Measurements from ENCODE around the gene MTUS2. TPM values are rescaled to one million over a fixed set of nuclear protein-coding genes. Genes with fewer than 3 reads are reported as not detected.

MTUS2 gene
- total RNA-seq, 1 donor from 2014 or later, result not detected

- Mint-ChIP-seq H3K4me3 (no peak overlapping the region), H3K36me3 (ENCODE audit: low read depth) (peaks cover 63% of the 10 kb centered on the region), H3K27me3 (no peaks in the 10 kb centered on the region), H3K9me3 (no peaks in the 10 kb centered on the region), H3K27ac (no peak overlapping the region), H3K4me1 (peaks cover 2% of the 10 kb centered on the region)
- DNase-seq, result no peak
- intact Hi-C loops (cut with micrococcal nuclease), result no loop called here
These were observed 712.0 kb downstream of the MTUS2 start for GRCh38 chr13:29532116-29532515.

DNA sequence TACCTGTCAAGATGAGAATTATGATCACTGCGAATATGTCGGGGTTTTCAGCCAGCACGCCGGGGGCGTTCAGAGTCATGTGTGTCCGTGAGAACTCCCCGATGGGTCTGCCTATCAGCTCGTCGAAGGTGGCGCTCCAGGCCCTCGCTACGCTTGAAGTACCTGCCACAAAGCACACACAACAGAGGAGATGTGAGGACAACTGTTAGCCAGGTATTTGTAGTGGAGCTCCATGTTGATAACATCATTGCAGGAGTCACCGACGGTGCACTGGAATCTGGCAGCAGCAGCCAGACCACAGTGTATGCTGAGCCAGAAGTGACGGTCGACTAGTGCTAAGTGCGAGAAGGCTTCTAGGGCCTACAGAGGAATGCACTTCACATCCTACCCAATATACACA lies 712.7 kb downstream of the MTUS2 start:
- H3K27ac Mint-ChIP-seq, result no peak overlapping the region
- H3K27me3 Mint-ChIP-seq, result no peaks in the 10 kb centered on the region
- H3K4me1 Mint-ChIP-seq, result peaks cover 3% of the 10 kb centered on the region
- peaks cover 57% of the 10 kb centered on the region for H3K36me3 Mint-ChIP-seq (ENCODE audit: low read depth)
- H3K9me3 Mint-ChIP-seq, result no peaks in the 10 kb centered on the region
- intact Hi-C loops (cut with micrococcal nuclease), result no loop called here
- DNase-seq, result no peak
- no peak overlapping the region for H3K4me3 Mint-ChIP-seq

GRCh38 chr13:29534083-29534482 lies 713.9 kb downstream of the MTUS2 start:
- H3K27me3 Mint-ChIP-seq, result no peaks in the 10 kb centered on the region
- peaks cover 52% of the 10 kb centered on the region for H3K36me3 Mint-ChIP-seq (ENCODE audit: low read depth)
- no peak overlapping the region for H3K4me3 Mint-ChIP-seq
- H3K9me3 Mint-ChIP-seq, result no peaks in the 10 kb centered on the region
- intact Hi-C loops (cut with micrococcal nuclease), result no loop called here
- H3K4me1 Mint-ChIP-seq, result peaks cover 9% of the 10 kb centered on the region
- H3K27ac Mint-ChIP-seq, result no peak overlapping the region
- DNase-seq, result no peak

DNA sequence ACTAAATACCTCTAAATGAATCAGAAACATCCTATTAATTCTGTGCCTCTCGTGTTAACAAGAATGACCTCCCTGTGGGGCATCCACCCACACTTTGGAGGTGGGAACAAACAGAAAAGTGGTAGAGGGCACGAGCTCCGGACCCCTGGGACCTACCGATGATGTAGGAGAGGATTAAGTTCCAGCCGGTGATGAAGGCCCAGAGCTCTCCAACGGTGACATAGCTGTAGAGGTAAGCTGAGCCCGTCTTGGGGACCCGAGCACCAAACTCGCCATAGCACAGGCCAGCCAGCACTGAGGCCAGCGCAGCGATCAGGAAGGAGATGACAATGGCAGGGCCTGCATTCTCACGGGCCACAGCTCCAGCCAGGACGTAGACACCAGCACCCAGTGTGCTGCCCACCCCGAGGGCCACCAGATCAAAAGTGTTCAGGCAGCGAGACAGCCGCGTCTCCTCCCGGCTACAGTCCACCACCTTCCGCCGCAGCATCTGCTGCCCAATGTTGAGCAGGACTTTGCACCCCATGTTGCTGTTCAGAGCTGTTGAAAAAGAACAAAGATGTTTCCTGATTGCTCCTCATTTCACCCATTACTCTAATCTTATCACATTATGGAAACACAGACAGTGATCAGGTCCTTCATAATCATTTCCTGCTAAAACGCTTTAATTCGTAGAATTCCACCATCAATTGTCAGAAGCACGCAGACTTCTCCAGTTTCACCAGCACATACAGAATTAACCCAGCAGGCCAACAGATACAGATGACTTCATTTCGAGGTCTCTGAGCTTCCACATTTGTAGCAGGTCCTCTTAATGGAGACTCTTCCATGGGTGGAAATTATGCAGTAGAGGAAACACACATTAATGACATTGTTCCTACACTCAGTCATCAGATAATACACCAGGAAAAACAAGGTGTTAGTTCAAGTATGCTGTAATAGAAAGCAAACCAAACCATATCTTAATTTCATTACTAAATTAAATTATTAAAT lies 715.8 kb downstream of the MTUS2 start:
- no peak overlapping the region for H3K4me3 Mint-ChIP-seq
- no peak for DNase-seq
- no peaks in the 10 kb centered on the region for H3K9me3 Mint-ChIP-seq
- peaks cover 14% of the 10 kb centered on the region for H3K4me1 Mint-ChIP-seq
- no peak overlapping the region for H3K27ac Mint-ChIP-seq
- intact Hi-C loops (cut with micrococcal nuclease), result no loop called here
- H3K36me3 Mint-ChIP-seq (ENCODE audit: low read depth), result peaks cover 44% of the 10 kb centered on the region
- no peaks in the 10 kb centered on the region for H3K27me3 Mint-ChIP-seq

DNA sequence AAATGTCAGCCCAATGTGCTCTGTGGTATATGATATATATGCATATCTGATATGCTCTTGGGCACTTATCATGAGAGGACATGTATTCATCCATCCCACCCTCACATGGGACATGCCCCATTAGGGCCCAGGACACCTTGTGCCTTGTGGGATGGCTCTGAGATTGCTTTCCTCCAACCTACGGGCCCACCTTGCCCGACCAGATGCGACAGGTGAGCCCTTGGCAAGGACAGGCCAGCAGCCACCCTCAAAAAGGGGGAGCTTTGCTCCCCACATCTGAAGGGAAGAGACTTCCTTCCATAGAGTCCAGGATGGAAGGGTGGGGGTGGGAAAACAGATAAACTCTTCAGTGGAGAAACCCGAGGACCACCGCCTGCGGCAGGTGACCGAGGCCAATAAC lies 716.7 kb downstream of the MTUS2 start:
- intact Hi-C loops (cut with micrococcal nuclease), result no loop called here
- H3K4me3 Mint-ChIP-seq, result no peak overlapping the region
- H3K27me3 Mint-ChIP-seq, result no peaks in the 10 kb centered on the region
- no peaks in the 10 kb centered on the region for H3K9me3 Mint-ChIP-seq
- peaks cover 45% of the 10 kb centered on the region for H3K36me3 Mint-ChIP-seq (ENCODE audit: low read depth)
- H3K27ac Mint-ChIP-seq, result peak overlapping the region; percentile 34
- H3K4me1 Mint-ChIP-seq, result peaks cover 20% of the 10 kb centered on the region
- DNase-seq, result no peak

DNA sequence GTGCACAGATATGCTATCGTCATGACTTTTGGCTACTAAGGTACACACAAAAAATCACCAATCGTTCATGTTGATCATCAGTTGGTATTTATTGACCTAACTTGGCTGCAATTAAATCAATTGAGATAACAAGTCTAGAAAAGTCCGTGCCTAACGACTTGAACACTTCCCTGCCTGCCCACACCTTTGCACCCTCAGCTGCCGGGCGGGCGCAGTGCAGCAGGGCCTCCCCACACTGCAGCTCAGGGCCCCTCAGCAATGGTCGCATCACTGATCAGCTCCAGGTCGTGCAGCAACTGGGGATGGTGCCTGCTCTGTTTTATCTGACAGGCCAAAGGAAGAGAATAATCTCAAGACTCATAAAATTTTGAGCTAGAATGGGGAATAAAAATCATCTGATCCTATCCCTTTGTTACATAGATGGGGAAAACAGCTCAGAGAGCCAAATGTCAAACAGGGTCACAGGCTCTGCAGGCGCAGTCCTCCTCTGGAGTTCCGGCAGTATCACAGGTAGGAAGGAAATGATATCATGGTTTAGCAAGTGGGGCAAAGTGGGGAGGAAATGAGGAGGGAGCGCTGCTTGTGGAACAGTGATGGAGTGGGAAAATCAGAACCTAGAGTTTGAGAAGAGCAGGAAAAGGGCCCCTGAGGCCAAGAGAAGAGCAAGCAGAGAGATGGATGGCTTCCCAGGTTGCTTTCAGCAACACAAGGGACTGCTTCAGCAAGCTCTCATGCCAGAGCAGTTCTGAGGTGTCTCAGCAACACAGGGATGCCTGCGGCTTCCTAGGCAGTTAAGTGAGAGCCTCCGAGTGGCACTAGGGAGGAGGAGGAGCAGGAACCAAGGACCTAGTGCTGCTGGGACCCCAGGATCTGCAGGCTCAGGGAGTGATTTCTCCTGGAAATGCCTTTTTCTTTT lies 717.9 kb downstream of the MTUS2 start:
- no peaks in the 10 kb centered on the region for H3K9me3 Mint-ChIP-seq
- DNase-seq, result no peak
- peak overlapping the region; percentile 10 for H3K27ac Mint-ChIP-seq
- H3K4me1 Mint-ChIP-seq, result peaks cover 26% of the 10 kb centered on the region
- H3K36me3 Mint-ChIP-seq (ENCODE audit: low read depth), result peaks cover 37% of the 10 kb centered on the region
- no peaks in the 10 kb centered on the region for H3K27me3 Mint-ChIP-seq
- H3K4me3 Mint-ChIP-seq, result no peak overlapping the region
- intact Hi-C loops (cut with micrococcal nuclease), result no loop called here

GRCh38 chr13:29538652-29539040 lies 718.5 kb downstream of the MTUS2 start:
- no peaks in the 10 kb centered on the region for H3K9me3 Mint-ChIP-seq
- no peak overlapping the region for H3K4me3 Mint-ChIP-seq
- H3K36me3 Mint-ChIP-seq (ENCODE audit: low read depth), result peaks cover 36% of the 10 kb centered on the region
- intact Hi-C loops (cut with micrococcal nuclease), result no loop called here
- no peak overlapping the region for H3K27ac Mint-ChIP-seq
- no peak for DNase-seq
- H3K4me1 Mint-ChIP-seq, result peaks cover 30% of the 10 kb centered on the region
- H3K27me3 Mint-ChIP-seq, result no peaks in the 10 kb centered on the region

DNA sequence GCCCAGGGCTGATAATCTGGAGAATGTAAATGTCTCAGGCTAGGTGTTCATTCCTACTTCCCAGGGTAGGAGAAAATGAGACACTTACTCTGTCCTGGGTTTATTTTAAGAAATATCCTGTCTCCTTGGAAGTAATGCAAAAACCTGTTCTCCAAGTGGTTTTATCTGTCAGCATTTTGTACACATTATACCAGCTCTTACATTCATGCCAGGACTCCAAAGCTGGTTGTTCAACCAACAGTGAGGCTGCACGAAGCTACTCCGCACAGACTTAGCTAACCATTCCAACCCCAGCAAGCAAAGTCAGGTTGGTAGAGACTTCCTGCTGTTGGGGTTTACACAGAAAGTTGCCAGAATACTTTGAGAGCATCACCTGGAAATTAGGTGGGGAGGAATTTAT lies 719.7 kb downstream of the MTUS2 start:
- intact Hi-C loops (cut with micrococcal nuclease), result loop anchor here (5.0 kb wide), 1 partner anchor 52 kb away; no protein-coding TSS in a partner anchor
- H3K9me3 Mint-ChIP-seq, result no peaks in the 10 kb centered on the region
- H3K36me3 Mint-ChIP-seq (ENCODE audit: low read depth), result peaks cover 29% of the 10 kb centered on the region
- no peaks in the 10 kb centered on the region for H3K27me3 Mint-ChIP-seq
- peaks cover 38% of the 10 kb centered on the region for H3K4me1 Mint-ChIP-seq
- no peak overlapping the region for H3K27ac Mint-ChIP-seq
- H3K4me3 Mint-ChIP-seq, result no peak overlapping the region
- no peak for DNase-seq

DNA sequence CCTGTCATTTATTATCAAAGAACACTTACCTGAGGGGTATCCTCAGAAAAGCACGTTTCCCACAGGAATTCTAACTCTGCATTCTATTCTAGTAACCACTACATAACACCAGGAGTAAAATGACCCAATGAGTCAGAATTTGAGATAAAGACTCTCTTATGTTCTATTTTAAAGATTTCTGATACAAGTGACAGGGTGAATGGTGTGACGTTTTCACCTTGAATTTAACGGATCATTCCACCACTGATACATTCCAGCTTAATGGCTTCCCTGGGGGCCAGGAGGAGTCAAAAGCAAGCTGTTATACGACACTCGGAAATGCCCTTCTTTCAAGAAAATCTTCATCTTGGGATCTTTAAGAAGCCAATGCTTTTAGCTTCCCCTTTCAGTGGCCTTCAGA lies 720.2 kb downstream of the MTUS2 start:
- Mint-ChIP-seq H3K9me3 (no peaks in the 10 kb centered on the region), H3K27me3 (no peaks in the 10 kb centered on the region), H3K4me1 (peaks cover 41% of the 10 kb centered on the region), H3K4me3 (no peak overlapping the region), H3K27ac (peak overlapping the region; percentile 74), H3K36me3 (ENCODE audit: low read depth) (peaks cover 29% of the 10 kb centered on the region)
- DNase-seq, result no peak
- intact Hi-C loops (cut with micrococcal nuclease), result loop anchor here (5.0 kb wide), 1 partner anchor 52 kb away; no protein-coding TSS in a partner anchor

- intact Hi-C loops (cut with micrococcal nuclease), result loop anchor here (5.0 kb wide), 1 partner anchor 52 kb away; no protein-coding TSS in a partner anchor
- peak overlapping the region; percentile 26 for H3K4me3 Mint-ChIP-seq
- peaks cover 41% of the 10 kb centered on the region for H3K4me1 Mint-ChIP-seq
- H3K27ac Mint-ChIP-seq, result peak overlapping the region; percentile 74
- H3K36me3 Mint-ChIP-seq (ENCODE audit: low read depth), result peaks cover 30% of the 10 kb centered on the region
- no peaks in the 10 kb centered on the region for H3K9me3 Mint-ChIP-seq
- no peak for DNase-seq
- H3K27me3 Mint-ChIP-seq, result no peaks in the 10 kb centered on the region
These were observed 720.7 kb downstream of the MTUS2 start for GRCh38 chr13:29540799-29541198.

DNA sequence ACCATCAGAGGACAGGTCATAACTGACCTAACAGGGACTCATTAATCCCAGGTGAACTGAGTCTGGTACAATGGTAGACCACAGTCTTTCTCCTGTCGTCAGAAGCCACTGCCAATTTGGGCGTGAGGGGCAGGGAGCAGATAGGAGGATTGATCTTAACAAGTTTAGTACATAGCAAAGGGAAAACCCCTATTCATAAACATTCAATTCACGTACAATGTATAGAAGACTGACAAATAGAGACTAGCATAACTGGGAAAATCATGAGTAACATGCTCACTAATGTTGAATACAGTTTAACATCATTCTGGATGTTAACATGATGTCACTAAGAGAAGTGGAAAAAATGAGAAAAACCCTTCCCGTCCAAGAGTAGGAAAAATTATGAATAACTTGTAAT lies 721.3 kb downstream of the MTUS2 start:
- intact Hi-C loops (cut with micrococcal nuclease), result loop anchor here (5.0 kb wide), 1 partner anchor 51 kb away; no protein-coding TSS in a partner anchor
- peaks cover 26% of the 10 kb centered on the region for H3K36me3 Mint-ChIP-seq (ENCODE audit: low read depth)
- no peak for DNase-seq
- no peaks in the 10 kb centered on the region for H3K9me3 Mint-ChIP-seq
- H3K4me1 Mint-ChIP-seq, result peaks cover 41% of the 10 kb centered on the region
- H3K27ac Mint-ChIP-seq, result peak overlapping the region; percentile 74
- no peaks in the 10 kb centered on the region for H3K27me3 Mint-ChIP-seq
- H3K4me3 Mint-ChIP-seq, result peak overlapping the region; percentile 26

DNA sequence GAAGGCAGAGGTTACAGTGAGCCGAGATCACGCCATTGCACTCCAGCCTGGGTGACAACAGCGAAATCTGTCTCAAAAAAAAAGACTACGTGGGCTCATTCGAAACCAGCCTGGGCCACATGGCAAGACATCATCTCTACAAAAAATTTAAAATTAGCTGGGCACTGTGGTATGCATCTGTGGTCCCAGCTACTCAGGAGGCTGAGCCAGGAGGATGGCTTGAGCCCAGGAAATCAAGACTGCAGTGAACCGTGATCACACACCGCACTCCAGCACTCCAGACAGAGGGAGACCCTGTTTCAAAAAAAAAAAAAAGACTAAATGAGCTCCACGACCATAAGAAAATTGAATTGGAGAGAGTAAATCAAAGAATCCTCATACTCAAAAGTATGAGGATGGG lies 722.2 kb downstream of the MTUS2 start:
- Mint-ChIP-seq H3K4me3 (no peak overlapping the region), H3K36me3 (ENCODE audit: low read depth) (peaks cover 26% of the 10 kb centered on the region), H3K4me1 (peaks cover 41% of the 10 kb centered on the region), H3K9me3 (no peaks in the 10 kb centered on the region), H3K27me3 (no peaks in the 10 kb centered on the region), H3K27ac (peak overlapping the region; percentile 56)
- DNase-seq, result no peak
- intact Hi-C loops (cut with micrococcal nuclease), result loop anchor here (5.0 kb wide), 1 partner anchor 50 kb away; no protein-coding TSS in a partner anchor

- H3K27ac Mint-ChIP-seq, result peak overlapping the region; percentile 87
- H3K9me3 Mint-ChIP-seq, result no peaks in the 10 kb centered on the region
- H3K36me3 Mint-ChIP-seq (ENCODE audit: low read depth), result peaks cover 27% of the 10 kb centered on the region
- peaks cover 36% of the 10 kb centered on the region for H3K4me1 Mint-ChIP-seq
- H3K27me3 Mint-ChIP-seq, result no peaks in the 10 kb centered on the region
- intact Hi-C loops (cut with micrococcal nuclease), result loop anchor here (5.0 kb wide), 1 partner anchor 49 kb away; no protein-coding TSS in a partner anchor
- no peak overlapping the region for H3K4me3 Mint-ChIP-seq
- peak; percentile 61 for DNase-seq
These were observed 723.4 kb downstream of the MTUS2 start for GRCh38 chr13:29543230-29544215.
